G401.6 (cell line): Measurements from ENCODE around the gene AUTS2.

Source experiments
- FAIRE-seq: peaks from 2 replicates; lab custom pipeline; 2012; peaks lifted over from hg19 to GRCh38; lab: Jason Lieb, UNC

Gene AUTS2

GRCh38 chr7:69946901-69947300 lies 348.6 kb downstream of the AUTS2 start:
- FAIRE-seq = no peak

GRCh38 chr7:69947998-69948397 lies 349.7 kb downstream of the AUTS2 start:
- FAIRE-seq = no peak

DNA sequence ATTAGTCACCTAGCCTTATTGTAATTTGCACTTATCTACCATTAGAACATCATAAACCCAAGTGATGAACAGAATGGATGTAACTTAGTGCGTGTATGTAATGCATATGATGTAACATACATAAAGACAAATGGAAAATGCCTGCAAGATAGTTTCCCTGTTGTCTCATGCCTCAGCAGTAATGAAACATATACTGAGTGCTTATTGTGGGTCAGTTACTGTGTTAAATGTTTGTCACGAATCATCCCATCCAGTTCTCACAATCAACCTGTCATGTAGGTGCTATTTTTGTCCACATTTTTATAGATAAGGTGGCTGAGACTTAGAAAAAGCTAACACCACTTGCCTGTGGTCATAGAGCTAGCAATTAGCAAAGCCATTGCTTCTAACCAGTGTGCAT lies 350.8 kb downstream of the AUTS2 start:
- FAIRE-seq = no peak

GRCh38 chr7:69951458-69951857 lies 353.2 kb downstream of the AUTS2 start:
- no peak for FAIRE-seq

- no peak for FAIRE-seq
Observed at GRCh38 chr7:69953136-69954067, 355.1 kb downstream of the AUTS2 start.

DNA sequence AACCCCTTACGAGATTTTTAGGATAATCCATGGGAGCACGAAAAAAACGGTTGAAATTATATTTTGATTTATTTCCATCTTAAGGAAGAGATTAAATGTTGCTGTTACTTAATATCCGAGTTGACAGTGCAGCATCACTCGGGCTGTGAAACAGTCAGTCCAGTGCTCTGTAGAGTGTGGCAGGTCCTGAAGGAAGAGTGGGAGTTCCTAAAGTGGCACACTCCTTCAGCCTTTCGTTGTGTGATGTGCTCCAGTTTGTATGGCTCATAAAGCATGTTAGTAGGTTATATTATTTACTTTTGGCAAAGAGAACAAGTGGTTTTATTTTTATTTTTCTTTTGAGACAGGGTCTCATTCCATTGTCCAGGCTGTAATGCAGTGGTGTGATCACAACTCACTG lies 358.3 kb downstream of the AUTS2 start:
- FAIRE-seq = no peak

DNA sequence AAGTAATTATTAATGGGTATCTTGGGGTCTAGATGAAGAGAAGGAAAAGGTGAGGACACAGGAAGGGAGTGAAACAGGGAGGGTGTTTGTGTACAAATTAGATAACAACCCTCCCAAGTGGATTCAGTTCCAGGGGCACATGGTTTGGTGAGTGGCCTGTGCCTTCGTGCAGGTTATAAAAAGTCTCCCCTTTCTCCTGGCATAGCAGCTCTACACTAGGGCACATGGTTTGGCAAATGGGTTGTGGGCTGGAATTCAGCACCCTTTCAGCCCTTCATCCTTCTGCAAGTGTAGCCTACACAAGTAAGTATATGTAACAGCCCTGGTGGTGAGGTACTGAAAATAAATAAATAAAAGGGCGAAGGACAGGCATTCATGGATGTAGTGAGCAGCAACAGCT lies 359.4 kb downstream of the AUTS2 start:
- no peak for FAIRE-seq

DNA sequence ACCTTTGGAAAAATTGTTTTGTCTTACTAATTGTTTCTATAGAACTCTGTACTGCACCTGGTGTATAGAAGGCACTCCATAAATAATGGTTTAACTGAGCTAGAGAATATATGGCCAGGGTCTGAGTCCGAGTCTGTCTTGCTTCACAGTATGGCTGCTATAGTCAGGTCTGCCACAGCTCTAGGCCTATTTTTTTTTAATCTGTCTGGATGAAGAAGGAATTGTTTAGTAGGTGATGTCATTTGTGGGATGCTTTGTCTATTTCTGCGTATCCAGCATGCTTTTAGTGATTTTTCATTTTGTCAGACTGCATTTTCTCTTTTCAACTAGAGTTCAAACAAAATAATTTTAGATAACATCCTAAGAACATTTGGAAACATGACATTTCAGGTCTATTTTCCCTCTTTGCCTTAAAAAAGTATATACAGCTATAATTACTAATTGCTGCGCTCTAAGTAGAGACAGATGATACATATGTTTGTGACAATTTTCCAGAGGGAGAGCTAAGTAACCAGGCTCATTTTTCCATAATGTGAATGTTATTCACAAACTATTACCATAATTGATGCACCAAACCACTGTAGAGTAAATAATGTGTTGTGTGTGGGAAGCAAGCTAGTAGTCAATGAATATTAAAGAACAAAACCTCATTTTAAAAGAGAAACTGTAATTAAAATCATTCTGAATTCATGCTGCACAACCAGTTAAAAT lies 361.7 kb downstream of the AUTS2 start:
- no peak for FAIRE-seq

DNA sequence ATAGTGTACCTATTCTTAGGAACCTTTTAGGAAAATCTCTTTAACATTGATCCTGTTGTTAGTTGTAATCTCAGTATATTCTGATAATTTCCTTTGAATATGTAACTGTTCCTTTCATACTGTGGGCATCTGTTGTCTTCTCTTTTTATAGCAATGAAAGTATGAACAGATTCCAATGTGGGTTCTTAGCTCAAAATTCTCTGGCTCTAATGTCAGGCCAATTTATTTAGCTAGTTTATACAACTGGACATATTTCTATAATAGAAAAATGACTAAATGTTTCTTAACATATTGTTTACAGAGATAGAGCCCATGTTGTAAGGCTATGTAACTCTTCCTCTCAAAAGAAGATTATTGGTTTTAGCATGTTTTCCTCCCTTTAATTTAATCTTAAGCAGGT lies 363.2 kb downstream of the AUTS2 start:
- no peak for FAIRE-seq

- FAIRE-seq = no peak
Observed at GRCh38 chr7:69962186-69963065, 364.2 kb downstream of the AUTS2 start.

- FAIRE-seq = no peak
Observed at GRCh38 chr7:69963393-69963792, 365.1 kb downstream of the AUTS2 start.

- no peak for FAIRE-seq
Observed at GRCh38 chr7:69966766-69967591, 368.7 kb downstream of the AUTS2 start.

DNA sequence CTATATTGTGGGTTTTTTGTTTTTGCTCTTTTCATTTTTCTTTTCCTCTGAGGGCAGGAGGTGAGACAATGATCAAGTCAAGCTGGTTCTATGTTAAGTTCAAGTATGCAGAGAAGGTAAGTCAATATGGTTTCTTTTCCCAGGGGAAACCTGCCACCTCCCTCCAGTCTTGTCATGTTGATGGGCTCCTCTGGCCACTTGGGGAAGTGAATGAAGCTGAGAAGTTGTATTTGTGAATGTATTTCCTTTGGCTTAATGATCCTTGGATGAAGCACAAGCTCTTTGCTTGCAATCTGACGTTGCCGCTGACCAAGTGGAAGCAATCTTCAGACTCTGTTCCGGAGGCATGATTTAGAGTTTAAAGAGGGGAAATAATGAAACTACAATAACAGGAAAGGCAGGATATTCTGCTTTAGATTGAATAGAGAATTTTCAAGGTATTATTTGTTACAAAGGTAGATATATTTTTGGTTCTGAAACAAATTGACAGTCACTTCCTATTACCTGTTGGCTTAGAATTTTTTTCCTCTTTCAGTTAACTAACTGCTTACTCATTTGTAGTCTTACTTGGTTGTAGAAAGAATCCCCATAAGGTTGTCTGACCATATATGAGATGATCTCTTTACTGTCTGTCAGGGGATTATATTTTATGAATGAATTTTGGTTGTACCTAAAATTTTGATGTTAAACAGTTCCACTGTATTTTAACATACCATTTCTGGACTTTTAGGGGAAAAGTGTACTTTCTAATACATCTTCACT lies 369.6 kb downstream of the AUTS2 start:
- FAIRE-seq = no peak

GRCh38 chr7:69968969-69969556 lies 370.8 kb downstream of the AUTS2 start:
- no peak for FAIRE-seq

DNA sequence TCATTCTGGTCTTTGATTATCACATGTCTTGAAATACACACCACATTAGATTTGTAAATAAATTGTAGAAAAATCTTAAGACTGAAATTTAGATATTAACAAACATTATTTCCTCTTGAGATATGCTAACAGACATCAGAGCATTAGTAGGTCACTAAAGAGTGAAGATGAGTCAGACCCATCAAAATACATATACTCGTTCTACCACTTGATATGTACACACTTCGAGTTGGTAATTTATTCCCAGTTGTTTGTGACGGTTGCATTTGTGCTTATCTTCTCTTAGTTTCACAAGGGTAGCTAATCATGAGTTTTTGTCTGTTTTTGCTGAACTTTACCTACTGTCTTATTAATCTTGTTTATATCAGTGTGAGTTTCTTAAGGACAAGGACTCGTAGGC lies 383.4 kb downstream of the AUTS2 start:
- FAIRE-seq = no peak

- FAIRE-seq = no peak
Observed at GRCh38 chr7:69982197-69982596, 383.9 kb downstream of the AUTS2 start.

- FAIRE-seq = no peak
Observed at GRCh38 chr7:69989551-69989950, 391.3 kb downstream of the AUTS2 start.

- FAIRE-seq = no peak
Observed at GRCh38 chr7:69992938-69993337, 394.7 kb downstream of the AUTS2 start.

GRCh38 chr7:69994218-69994617 lies 395.9 kb downstream of the AUTS2 start:
- FAIRE-seq = no peak

GRCh38 chr7:69994886-69995542 lies 396.7 kb downstream of the AUTS2 start:
- no peak for FAIRE-seq
